IMR-90 (cell line): Measurements from ENCODE around the gene PLCL2. TPM values are rescaled to one million over a fixed set of nuclear protein-coding genes. Genes with fewer than 3 reads are reported as not detected.

Source experiments
- ATAC-seq: fragments of 200-7000 bp; cut with Tn5 transposase; 2 replicates; pipeline ENCODE4 v1.9.1; 2020; ENCODE audit warnings: low read depth, mild to moderate bottlenecking, moderate library complexity
- BruUV-seq: library from RNA; stranded (reverse); fragments of 400-500 nt; replicated peaks from 2 replicates; lab custom pipeline; 2021; lab: Mats Ljungman, UMichigan
- CTCF ChIA-PET: fragments of 300-600 bp; formaldehyde crosslinking; extraction: SDS; loops from one replicate; lab custom pipeline; 2021; ENCODE audit warnings: antibody characterized with exemption; lab: Yijun Ruan, JAX
- POLR2A ChIA-PET: fragments of 300-600 bp; sonication (Branson Sonifier 250); formaldehyde crosslinking; loops from one replicate; lab custom pipeline; 2022; ENCODE audit warnings: antibody characterized with exemption; ENCODE audit not compliant: unreplicated experiment; lab: Charles Lee
- DNase-seq: peaks from one replicate; pipeline ENCODE4 v3.0.0; 2013
- H2AFZ ChIP-seq: replicated peaks from 2 replicates; pipeline ENCODE3; 2013; ENCODE audit warnings: low read length, mild to moderate bottlenecking; ENCODE audit not compliant: poor library complexity
- H2AK5ac ChIP-seq: 2 replicates; pipeline ENCODE4 v1.6.1; 2013; ENCODE audit warnings: low read depth, low read length, inconsistent platforms
- H2AK9ac ChIP-seq: replicated peaks from 2 replicates; pipeline ENCODE3; 2013; ENCODE audit warnings: mild to moderate bottlenecking, low read depth, low read length, moderate library complexity; ENCODE audit not compliant: poor library complexity
- H2BK120ac ChIP-seq: 2 replicates; pipeline ENCODE4 v1.6.1; 2013; ENCODE audit warnings: low read depth, low read length, inconsistent platforms
- H2BK15ac ChIP-seq: 3 replicates; pipeline ENCODE4 v1.6.1; 2013; ENCODE audit warnings: low read depth, low read length, inconsistent platforms
- H2BK20ac ChIP-seq: 2 replicates; pipeline ENCODE4 v1.6.1; 2013; ENCODE audit warnings: low read depth, mild to moderate bottlenecking, inconsistent platforms, low read length, moderate library complexity
- H2BK5ac ChIP-seq: 2 replicates; pipeline ENCODE4 v1.6.1; 2013; ENCODE audit warnings: mild to moderate bottlenecking, low read depth, low read length, inconsistent platforms; ENCODE audit not compliant: poor library complexity, severe bottlenecking
- H3K14ac ChIP-seq: replicated peaks from 2 replicates; pipeline ENCODE4 v1.6.1; 2013; ENCODE audit warnings: low read depth, low read length, inconsistent platforms
- H3K18ac ChIP-seq: 2 replicates; pipeline ENCODE4 v1.6.1; 2013; ENCODE audit warnings: low read depth, low read length, control low read depth
- H3K23ac ChIP-seq: 2 replicates; pipeline ENCODE4 v1.6.1; 2013; ENCODE audit warnings: low read depth, low read length, inconsistent platforms
- H3K27ac ChIP-seq: 2 replicates; pipeline ENCODE4 v1.5.1; 2013; ENCODE audit warnings: mild to moderate bottlenecking, control low read depth, low read length; ENCODE audit not compliant: insufficient read depth
- H3K27me3 ChIP-seq: 2 replicates; pipeline ENCODE4 v1.6.1; 2013; ENCODE audit warnings: low read length; ENCODE audit not compliant: control insufficient read depth, insufficient read depth
- H3K36me3 ChIP-seq: 2 replicates; pipeline ENCODE4 v1.6.1; 2013; ENCODE audit warnings: low read length, mixed read lengths; ENCODE audit not compliant: control insufficient read depth, insufficient read depth
- H3K4ac ChIP-seq: 2 replicates; pipeline ENCODE4 v1.6.1; 2013; ENCODE audit warnings: low read depth, low read length, inconsistent platforms
- H3K4me1 ChIP-seq: 2 replicates; pipeline ENCODE4 v1.6.1; 2013; ENCODE audit warnings: low read length, mixed read lengths; ENCODE audit not compliant: control insufficient read depth, insufficient read depth
- H3K4me2 ChIP-seq: 2 replicates; pipeline ENCODE4 v1.6.1; 2013; ENCODE audit warnings: low read depth, mild to moderate bottlenecking, control low read depth, low read length, moderate library complexity
- H3K4me3 ChIP-seq: 2 replicates; pipeline ENCODE4 v1.5.1; 2013; ENCODE audit warnings: low read depth, mild to moderate bottlenecking, control low read depth, low read length, moderate library complexity; ENCODE audit not compliant: insufficient read depth
- H3K56ac ChIP-seq: 2 replicates; pipeline ENCODE4 v1.6.1; 2013; ENCODE audit warnings: low read length, inconsistent platforms; ENCODE audit not compliant: insufficient read depth; ENCODE audit errors: extremely low read depth
- H3K79me1 ChIP-seq, 2 experiments: 2 replicates each; pipeline ENCODE4 v1.6.1; 2013; ENCODE audit warnings: low read length in 2 of 2, inconsistent platforms in 1 of 2, low read depth in 1 of 2
- H3K9ac ChIP-seq: 2 replicates; pipeline ENCODE4 v1.6.1; 2013; ENCODE audit warnings: low read depth, low read length, control low read depth
- H3K9me1 ChIP-seq: 2 replicates; pipeline ENCODE4 v1.6.1; 2013; ENCODE audit warnings: low read length, inconsistent platforms; ENCODE audit not compliant: insufficient read depth
- H3K9me3 ChIP-seq: 2 replicates; pipeline ENCODE4 v1.6.1; 2013; ENCODE audit warnings: low read length; ENCODE audit not compliant: control insufficient read depth, insufficient read depth
- H4K20me1 ChIP-seq: 2 replicates; pipeline ENCODE4 v1.6.1; 2013; ENCODE audit warnings: low read length, inconsistent platforms; ENCODE audit not compliant: insufficient read depth
- H4K5ac ChIP-seq: 2 replicates; pipeline ENCODE4 v1.6.1; 2013; ENCODE audit warnings: mild to moderate bottlenecking, low read depth, low read length, control low read depth
- H4K8ac ChIP-seq, 2 experiments: 2 replicates each; pipeline ENCODE4 v1.6.1; 2013; ENCODE audit warnings: low read depth in 2 of 2, low read length in 2 of 2, control low read depth in 1 of 2, inconsistent platforms in 1 of 2
- H4K91ac ChIP-seq: 2 replicates; pipeline ENCODE4 v1.6.1; 2013; ENCODE audit warnings: low read depth, low read length, inconsistent platforms; ENCODE audit not compliant: insufficient read depth
- CEBPB ChIP-seq: IDR thresholded peaks from 2 replicates; pipeline ENCODE4 v1.6.1; 2012; ENCODE audit warnings: low read depth, low read length, improper control_type of control experiment
- MAFK ChIP-seq: IDR thresholded peaks from 2 replicates; pipeline ENCODE4 v1.6.1; 2012; ENCODE audit warnings: low read depth, low read length, improper control_type of control experiment
- MXI1 ChIP-seq: IDR thresholded peaks from 2 replicates; pipeline ENCODE4 v1.6.1; 2012; ENCODE audit warnings: low read depth, mild to moderate bottlenecking, low read length, moderate library complexity, borderline replicate concordance
- WGBS, 2 experiments: methylation state at CpG; one replicate each; pipeline versions ENCODE4 v1.1.5 to v1.1.7; 2013; ENCODE audit warnings: missing lambda C conversion rate in 2 of 2; ENCODE audit not compliant: insufficient read length in 1 of 2; ENCODE audit errors: extremely low coverage in 2 of 2; 5-methylcytosine and 5-hydroxymethylcytosine counted together
- dilution Hi-C: fragments of 300-500 bp; cut with HindIII; formaldehyde crosslinking; loops from one replicate; pipeline ENCODE4 v1.14.3; 2018; ENCODE audit warnings: low sequenced_read_pairs; ENCODE audit not compliant: unreplicated experiment
- in situ Hi-C: fragments of 300-500 bp; cut with MboI; formaldehyde crosslinking; loops from 3 replicates; pipeline ENCODE4 v1.14.3; 2019; ENCODE audit warnings: low sequenced_read_pairs, inconsistent platforms, mixed read lengths
- intact Hi-C: fragments of 100-400 bp; cut with micrococcal nuclease; formaldehyde crosslinking; loops from 2 replicates; pipeline ENCODE4 v1.10.0; 2022
- polyA plus RNA-seq, 3 experiments: library from polyadenylated mRNA; depleted of rRNA; stranded (reverse); fragments of >200 nt; gene quantifications; 2 replicates each; pipeline ENCODE4 v1.2.3, GENCODE V29; 2012; ENCODE audit warnings: low replicate concordance in 1 of 3
- total RNA-seq: library from RNA; depleted of rRNA; stranded (reverse); fragments of >200 nt; gene quantifications from 2 replicates; pipeline ENCODE4 v1.2.3, GENCODE V29; 2012

Gene PLCL2
- total and polyA plus RNA-seq, 2 of the 4 experiments (the other 2 are of a cell fraction): 0.92 to 3.8 TPM

DNA sequence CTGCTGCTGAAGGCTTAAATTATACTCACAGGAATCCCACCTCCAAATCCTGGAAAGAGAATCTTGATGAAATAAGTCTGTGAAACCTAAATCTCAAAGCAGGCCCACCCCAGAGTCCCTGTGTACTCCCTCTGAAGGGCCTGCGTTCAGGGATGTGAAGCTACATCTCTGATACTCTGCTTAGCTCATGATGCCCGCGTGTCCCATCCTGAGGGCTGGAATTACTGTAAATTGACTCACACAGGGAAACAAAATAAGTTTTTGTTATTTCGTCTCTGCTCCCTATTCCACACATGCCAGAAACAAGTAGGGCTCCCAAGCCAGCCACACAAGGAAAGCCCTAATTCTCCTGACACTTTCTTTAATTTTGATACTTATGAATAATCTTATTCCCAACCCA, 10.9 kb upstream of the PLCL2 start:
- Histone ChIP-seq H3K4me1 (no peaks in the 10 kb centered on the region), H2AK5ac (no peak overlapping the region), H3K56ac (no peak overlapping the region), H3K79me1 (no peaks in the 10 kb centered on the region), H4K5ac (no peak overlapping the region), H2BK20ac (no peak overlapping the region), H4K20me1 (no peaks in the 10 kb centered on the region), H3K4me3 (no peak overlapping the region), H4K91ac (no peak overlapping the region), H2BK15ac (no peak overlapping the region), H3K36me3 (no peaks in the 10 kb centered on the region), H3K14ac (no peak overlapping the region), H3K18ac (no peak overlapping the region), H2AK9ac (no peak overlapping the region), H3K9me1 (no peaks in the 10 kb centered on the region), H2BK5ac (no peak overlapping the region), H3K4me2 (no peak overlapping the region), H3K27me3 (peaks cover 2% of the 10 kb centered on the region), H3K23ac (no peak overlapping the region), H2BK120ac (no peak overlapping the region), H3K4ac (no peak overlapping the region), H3K9me3 (no peaks in the 10 kb centered on the region), H3K9ac (no peak overlapping the region), H3K27ac (no peak overlapping the region), H4K8ac (no peak overlapping the region), H2AFZ (no peak overlapping the region)
- no TSS peak for BruUV-seq
- TF ChIP-seq MXI1 (no peak), MAFK (no peak), CEBPB (no peak)
- dilution Hi-C loops: no loop called here
- ATAC-seq: no peak
- intact Hi-C loops: no loop called here
- no CpG with 5 or more reads among the region's 4 CpGs for whole genome bisulfite sequencing, 2 experiments
- ChIA-PET CTCF (no interaction called here), POLR2A (no interaction called here)
- in situ Hi-C loops: no loop called here
- no peak for DNase-seq
